IPS DF 6.9 (cell line): ENCODE data around the gene VCL.

Source experiments
- DNase-seq: peaks from one replicate; pipeline ENCODE4 v3.0.0-alpha.2; 2013; ENCODE audit warnings: low read depth, low spot score
- H3K27ac ChIP-seq: one replicate; pipeline ENCODE4 v1.5.1; 2013; ENCODE audit warnings: low read length, control low read depth
- H3K27me3 ChIP-seq: 2 replicates; pipeline ENCODE4 v1.6.1; 2013; ENCODE audit warnings: mild to moderate bottlenecking, low read length; ENCODE audit not compliant: control insufficient read depth, insufficient read depth
- H3K36me3 ChIP-seq: 2 replicates; pipeline ENCODE4 v1.6.1; 2013; ENCODE audit warnings: low read length; ENCODE audit not compliant: control insufficient read depth, insufficient read depth
- H3K4me1 ChIP-seq: 2 replicates; pipeline ENCODE4 v1.6.1; 2013; ENCODE audit warnings: low read length; ENCODE audit not compliant: control insufficient read depth, insufficient read depth
- H3K4me3 ChIP-seq: 2 replicates; pipeline ENCODE4 v1.5.1; 2013; ENCODE audit warnings: mild to moderate bottlenecking, low read length
- H3K9me3 ChIP-seq: 2 replicates; pipeline ENCODE4 v1.6.1; 2013; ENCODE audit warnings: low read length, inconsistent platforms; ENCODE audit not compliant: control insufficient read depth, insufficient read depth
- WGBS: extraction: QIAGEN DNeasy Blood & Tissue Kit; methylation state at CpG from one replicate; pipeline ENCODE4 v1.1.7; 2013; ENCODE audit warnings: mixed read lengths, missing lambda C conversion rate; ENCODE audit not compliant: insufficient read length, insufficient coverage; 5-methylcytosine and 5-hydroxymethylcytosine counted together

The VCL gene

DNA sequence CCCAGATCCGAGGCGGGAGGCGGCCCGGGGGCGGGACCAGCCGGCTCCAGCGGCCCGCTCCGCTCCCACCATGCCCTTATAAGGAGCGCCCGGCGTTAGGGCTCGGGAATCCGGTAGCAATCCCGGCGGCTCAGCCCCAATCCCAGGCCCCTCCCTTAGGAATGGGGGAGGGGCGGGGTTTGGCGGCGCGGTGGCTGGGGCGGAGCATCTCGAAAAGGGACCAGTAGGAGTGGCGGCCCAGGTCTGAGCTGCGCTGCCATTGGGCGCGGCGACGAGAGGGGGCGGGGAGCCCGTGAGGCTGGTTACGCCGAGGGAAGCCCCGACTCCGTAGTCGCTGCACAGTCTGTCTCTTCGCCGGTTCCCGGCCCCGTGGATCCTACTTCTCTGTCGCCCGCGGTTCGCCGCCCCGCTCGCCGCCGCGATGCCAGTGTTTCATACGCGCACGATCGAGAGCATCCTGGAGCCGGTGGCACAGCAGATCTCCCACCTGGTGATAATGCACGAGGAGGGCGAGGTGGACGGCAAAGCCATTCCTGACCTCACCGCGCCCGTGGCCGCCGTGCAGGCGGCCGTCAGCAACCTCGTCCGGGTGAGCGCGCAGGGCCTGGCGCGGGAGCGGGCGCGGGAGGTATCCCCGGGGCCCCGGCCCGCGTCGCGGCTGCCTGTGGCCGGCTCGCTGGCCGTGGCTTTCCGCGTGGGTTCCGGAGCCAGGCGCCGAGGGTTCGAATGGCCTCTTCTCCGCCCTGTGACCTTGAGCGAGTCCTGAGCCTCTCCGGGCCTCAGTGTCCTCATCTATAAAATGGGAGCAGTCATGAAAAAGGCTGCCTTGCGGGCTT lies at the start of gene VCL:
VCL (plus strand) TSS at position 330 of the 836 bp plus-strand sequence; CDS start at position 422, 92 bp downstream.
- Histone ChIP-seq H3K9me3 (no peaks in the 10 kb centered on the region), H3K27ac (no peak within 1 kb of the TSS), H3K27me3 (no peaks in the 10 kb centered on the region), H3K4me3 (peak within 1 kb of the TSS; percentile 100), H3K36me3 (peaks cover 2% of the 10 kb centered on the region; the same call in 1 of the 2 replicates), H3K4me1 (no peaks in the 10 kb centered on the region)
- peak; percentile 91 for DNase-seq
- no CpG with 5 or more reads among the region's 92 CpGs for WGBS

DNA sequence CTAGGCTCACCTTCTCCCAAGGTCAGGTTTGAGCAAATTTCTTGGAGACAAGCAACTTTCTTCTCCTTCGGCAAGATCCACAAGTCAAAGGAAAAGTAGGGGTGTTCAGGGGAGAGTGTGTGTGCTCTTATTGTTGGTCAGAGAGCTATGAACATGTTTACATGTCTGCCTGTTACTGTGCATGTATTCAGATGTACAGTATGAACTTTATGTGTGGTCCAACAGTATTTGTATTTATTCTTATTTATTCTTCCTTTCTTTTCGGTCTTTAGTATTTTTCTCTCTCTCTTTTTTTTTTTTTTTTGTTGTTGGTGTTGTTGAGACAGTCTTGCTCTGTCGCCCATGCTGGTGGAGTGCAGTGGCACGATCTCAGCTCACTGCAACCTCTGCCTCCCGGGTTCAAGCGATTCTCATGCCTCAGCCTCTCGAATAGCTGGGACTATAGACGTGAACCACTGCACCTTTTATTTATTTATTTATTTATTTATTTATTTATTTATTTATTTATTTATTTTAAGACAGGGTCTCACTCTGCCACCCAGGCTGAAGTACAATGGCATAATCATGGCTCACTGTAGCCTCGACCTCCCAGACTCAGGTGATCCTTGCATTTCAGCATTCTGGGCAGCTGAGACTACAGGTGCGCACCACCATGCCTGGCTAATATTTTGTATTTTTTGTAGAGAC lies 48.8 kb upstream of the VCL start:
- WGBS: no CpG with 5 or more reads among the region's 10 CpGs
- no peak overlapping the region for H3K4me3 ChIP-seq
- no peaks in the 10 kb centered on the region for H3K27me3 ChIP-seq
- no peaks in the 10 kb centered on the region for H3K9me3 ChIP-seq
- H3K4me1 ChIP-seq: no peaks in the 10 kb centered on the region; the same call in 1 of the 2 replicates
- no peak for DNase-seq
- no peak overlapping the region for H3K27ac ChIP-seq
- H3K36me3 ChIP-seq: no peaks in the 10 kb centered on the region

DNA sequence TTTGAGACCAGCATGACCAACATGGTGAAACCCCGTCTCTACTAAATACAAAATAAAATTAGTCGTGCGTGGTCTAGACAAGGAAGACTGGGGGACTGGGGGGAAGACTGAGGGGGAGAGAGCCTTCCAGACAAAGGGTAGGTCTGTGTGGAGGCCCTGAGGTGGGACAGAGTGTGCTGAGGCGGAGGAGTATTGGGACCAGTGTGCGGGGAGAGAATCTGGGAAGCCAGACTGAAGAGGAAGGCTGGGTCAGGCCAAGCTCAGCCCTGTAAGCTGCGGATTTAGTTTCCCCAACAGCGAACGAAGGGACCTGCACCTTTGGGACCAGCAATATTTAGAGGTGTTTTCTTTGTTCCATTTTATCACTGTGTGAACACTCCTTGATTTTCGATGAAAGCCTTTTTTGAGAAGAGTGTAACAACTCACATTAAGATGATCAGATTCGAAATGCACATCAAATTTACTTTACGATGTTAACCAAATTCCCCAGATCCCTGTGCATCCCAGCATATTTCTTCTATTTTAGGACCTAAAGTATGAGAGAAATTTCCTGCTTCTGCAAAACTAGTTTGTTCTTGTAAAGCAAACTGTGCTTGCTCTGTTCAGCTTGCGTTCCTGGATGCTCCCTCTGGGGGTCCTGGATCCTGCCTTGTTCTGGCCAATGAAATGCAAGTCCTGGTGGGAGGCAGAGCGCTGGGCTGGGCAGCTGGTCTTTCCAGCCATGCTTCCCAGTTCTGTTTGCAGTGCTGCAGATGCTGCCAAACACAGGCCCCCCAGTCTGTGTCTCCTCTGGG lies 47.6 kb upstream of the VCL start:
- Histone ChIP-seq H3K4me3 (no peak overlapping the region), H3K27ac (no peak overlapping the region), H3K36me3 (no peaks in the 10 kb centered on the region), H3K27me3 (no peaks in the 10 kb centered on the region), H3K9me3 (no peaks in the 10 kb centered on the region), H3K4me1 (no peaks in the 10 kb centered on the region; the same call in 1 of the 2 replicates)
- no peak for DNase-seq
- no CpG with 5 or more reads among the region's 13 CpGs for WGBS

DNA sequence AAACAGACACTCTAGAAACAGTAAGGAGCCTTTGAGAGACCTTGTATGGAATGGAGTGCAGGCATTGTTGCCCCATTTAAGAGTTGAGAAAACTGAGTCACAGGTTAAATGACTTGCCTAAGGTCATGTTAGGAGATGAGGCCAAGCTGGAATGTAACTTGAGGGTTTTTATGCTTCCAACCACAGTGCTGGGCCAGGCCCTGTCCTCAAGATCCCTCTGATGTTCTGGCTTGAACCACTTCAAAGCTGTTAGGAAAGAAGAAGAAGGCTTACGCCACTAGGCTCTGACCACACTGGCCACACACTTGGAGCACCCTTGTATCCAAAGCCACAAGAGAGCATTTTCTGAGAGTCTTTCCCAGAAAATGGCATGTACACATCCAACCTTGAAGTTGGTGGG lies 44.3 kb upstream of the VCL start:
- DNase-seq: no peak
- no CpG with 5 or more reads among the region's 1 CpG for WGBS
- no peaks in the 10 kb centered on the region for H3K9me3 ChIP-seq
- no peaks in the 10 kb centered on the region for H3K27me3 ChIP-seq
- H3K4me1 ChIP-seq: peaks cover 2% of the 10 kb centered on the region
- H3K27ac ChIP-seq: no peak overlapping the region
- H3K36me3 ChIP-seq: no peaks in the 10 kb centered on the region
- no peak overlapping the region for H3K4me3 ChIP-seq

DNA sequence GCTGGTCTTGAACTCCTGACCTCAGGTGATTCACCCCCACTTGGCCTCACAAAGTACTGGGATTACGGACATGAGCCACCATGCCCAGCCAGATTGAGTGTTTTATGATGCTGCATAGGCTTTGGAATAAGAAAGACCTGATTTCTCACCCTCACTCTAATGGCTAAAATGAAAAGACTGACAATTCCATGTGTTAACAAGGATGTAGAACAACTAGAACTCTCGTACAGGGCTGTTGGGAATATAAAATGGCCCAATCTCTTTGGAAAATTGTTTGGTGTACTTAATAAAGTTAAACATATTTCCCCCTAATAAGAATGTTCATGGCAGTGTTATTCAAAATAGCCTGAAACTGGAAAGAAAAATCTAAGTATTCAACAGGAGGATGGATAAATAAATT lies 43.2 kb upstream of the VCL start:
- DNase-seq: no peak
- WGBS: no CpG with 5 or more reads among the region's 2 CpGs
- no peaks in the 10 kb centered on the region for H3K36me3 ChIP-seq

DNA sequence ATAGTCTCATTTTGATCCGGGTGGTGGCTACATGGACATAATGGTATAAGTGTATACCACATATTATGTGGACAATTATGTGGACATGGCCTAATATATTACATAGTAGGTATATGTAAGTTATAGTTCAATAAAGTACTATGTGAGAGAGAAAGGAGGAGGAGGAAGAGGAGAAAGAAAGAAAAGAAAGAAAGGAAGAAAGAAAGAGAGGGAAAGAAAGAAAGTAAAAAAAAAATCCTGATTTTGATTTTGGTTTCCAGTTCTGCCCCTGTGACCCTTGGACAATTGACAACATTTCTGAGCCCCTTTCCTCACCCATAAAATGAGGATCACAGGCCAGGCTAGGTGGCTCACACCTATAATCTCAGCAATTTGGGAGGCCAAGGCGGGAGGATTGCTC lies 42.2 kb upstream of the VCL start:
- Histone ChIP-seq H3K9me3 (no peaks in the 10 kb centered on the region), H3K36me3 (no peaks in the 10 kb centered on the region), H3K27ac (no peak overlapping the region), H3K4me3 (no peak overlapping the region), H3K27me3 (no peaks in the 10 kb centered on the region), H3K4me1 (peaks cover 2% of the 10 kb centered on the region; the same call in 1 of the 2 replicates)
- no peak for DNase-seq
- WGBS: no CpG with 5 or more reads among the region's 2 CpGs

More for the DNA sequence above, 43.2 kb upstream of the VCL start:
- no peak overlapping the region for H3K27ac ChIP-seq
- H3K4me3 ChIP-seq: no peak overlapping the region
- H3K9me3 ChIP-seq: no peaks in the 10 kb centered on the region
- no peaks in the 10 kb centered on the region for H3K27me3 ChIP-seq
- H3K4me1 ChIP-seq: peaks cover 2% of the 10 kb centered on the region

DNA sequence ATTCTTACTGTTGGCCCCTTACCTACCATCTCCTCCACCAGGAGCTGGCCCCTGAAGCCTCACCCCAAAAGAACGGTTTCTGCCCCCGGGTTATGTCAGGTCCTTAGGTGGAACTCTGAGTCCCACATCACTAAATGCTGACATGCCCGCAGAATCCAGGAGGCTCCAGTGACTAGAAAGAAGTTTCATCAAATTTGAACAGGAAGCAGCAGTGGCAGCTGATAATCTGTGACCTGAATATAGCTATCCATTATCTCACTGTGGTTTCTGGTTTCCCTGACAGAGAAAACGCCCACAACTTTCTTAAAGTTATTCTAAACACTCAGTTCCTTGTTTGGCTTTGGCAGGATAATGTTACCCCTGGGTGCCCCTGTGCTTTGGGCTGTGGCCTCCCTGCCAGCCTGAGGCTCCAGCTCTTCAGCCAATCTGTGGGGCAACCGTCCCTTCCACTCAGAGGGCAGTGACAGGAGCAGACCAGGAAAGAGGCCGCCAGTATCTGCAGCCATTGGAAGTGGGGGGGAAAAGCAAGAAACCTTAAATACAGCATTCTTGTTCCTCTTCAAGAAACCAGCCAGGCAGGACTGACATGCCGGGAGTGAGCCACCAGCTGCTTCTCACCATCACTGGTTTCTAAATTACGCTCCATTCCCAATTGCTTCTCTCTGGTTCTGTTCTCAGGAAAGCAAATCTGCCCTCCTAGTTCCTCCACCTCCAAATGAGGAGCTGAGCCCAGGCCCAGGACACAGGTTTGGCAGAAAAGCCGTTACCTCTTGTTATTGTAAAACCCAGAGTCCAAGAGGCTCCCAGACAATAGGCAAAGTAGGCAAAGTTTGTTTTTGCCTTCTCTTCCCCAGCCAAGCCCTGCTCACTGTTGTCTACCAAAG lies 41.2 kb upstream of the VCL start:
- Histone ChIP-seq H3K27ac (no peak overlapping the region), H3K27me3 (no peaks in the 10 kb centered on the region), H3K36me3 (no peaks in the 10 kb centered on the region), H3K9me3 (no peaks in the 10 kb centered on the region), H3K4me3 (no peak overlapping the region), H3K4me1 (peaks cover 2% of the 10 kb centered on the region; the same call in 1 of the 2 replicates)
- DNase-seq: no peak
- WGBS: no CpG with 5 or more reads among the region's 9 CpGs

DNA sequence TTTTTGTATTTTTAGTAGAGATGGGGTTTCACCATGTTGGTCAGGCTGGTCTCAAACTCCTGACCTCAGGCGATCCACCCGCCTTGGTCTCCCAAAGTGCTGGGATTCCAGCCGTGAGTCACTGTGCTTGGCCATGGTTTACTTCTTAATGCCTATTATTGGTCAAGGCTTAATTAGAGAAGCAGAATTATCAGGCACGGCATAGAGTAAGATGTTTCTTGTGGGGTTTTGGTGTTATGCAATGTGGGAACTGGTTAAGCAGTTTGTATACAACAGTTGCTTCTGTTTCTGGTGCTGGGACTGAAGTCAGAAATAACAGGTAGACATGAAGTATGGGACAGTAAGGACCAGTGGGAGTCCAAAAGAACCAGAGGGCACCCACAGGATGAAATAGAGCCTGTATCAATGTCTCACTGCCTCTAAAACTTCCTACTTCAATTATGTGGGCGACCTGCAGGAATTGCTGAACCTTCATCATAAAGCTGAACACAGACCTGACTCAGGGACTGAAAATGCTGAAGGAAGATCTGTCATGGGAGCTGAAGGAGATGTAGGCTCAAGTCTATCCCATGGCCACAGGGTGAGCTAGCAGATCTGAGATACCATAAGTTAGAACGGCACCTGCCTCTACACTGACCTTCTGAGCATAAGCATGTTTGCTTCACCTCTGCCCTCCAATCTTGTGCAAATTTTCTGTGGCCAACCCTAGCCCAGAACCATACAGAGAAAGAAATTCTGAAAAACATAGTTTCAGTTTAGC lies 38.3 kb upstream of the VCL start:
- Histone ChIP-seq H3K27me3 (no peaks in the 10 kb centered on the region), H3K36me3 (no peaks in the 10 kb centered on the region), H3K4me3 (no peak overlapping the region), H3K27ac (no peak overlapping the region), H3K4me1 (peaks cover 2% of the 10 kb centered on the region; the same call in 1 of the 2 replicates), H3K9me3 (no peaks in the 10 kb centered on the region)
- no peak for DNase-seq
- WGBS: no CpG with 5 or more reads among the region's 6 CpGs

DNA sequence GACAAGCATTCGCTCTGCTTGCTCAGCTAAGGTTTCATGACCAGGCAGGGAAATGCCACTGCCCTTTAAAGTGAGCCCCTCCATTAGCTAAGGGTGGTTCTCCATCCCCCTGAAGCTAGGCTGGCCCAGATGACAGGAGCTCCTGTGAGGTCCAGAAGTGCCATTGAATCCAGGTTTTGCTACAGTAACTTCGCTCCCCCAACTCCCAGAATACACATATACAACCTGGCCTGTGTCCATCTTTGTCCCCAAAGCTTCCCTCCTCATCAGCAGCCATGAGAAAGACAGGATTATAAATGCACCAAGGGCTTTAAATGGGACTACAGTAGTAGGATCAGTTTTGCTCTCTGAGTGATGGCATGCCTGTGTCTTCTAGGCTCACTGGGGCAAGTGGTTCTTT lies 35.5 kb upstream of the VCL start:
- no peak overlapping the region for H3K4me3 ChIP-seq
- H3K27me3 ChIP-seq: no peaks in the 10 kb centered on the region
- DNase-seq: no peak
- no peaks in the 10 kb centered on the region for H3K9me3 ChIP-seq
- no CpG with 5 or more reads among the region's 2 CpGs for WGBS
- no peaks in the 10 kb centered on the region for H3K36me3 ChIP-seq
- no peak overlapping the region for H3K27ac ChIP-seq
- peaks cover 2% of the 10 kb centered on the region; the same call in 1 of the 2 replicates for H3K4me1 ChIP-seq
